C4-2B (cell line): Measurements from ENCODE around the gene CNTFR.

Experiments
- H3K27ac ChIP-seq: fragments of 450-650 bp; 2 replicates; pipeline ENCODE4 v1.5.1; 2017
- CTCF ChIP-seq: fragments of 450-650 bp; conservative IDR thresholded peaks from 2 replicates; pipeline ENCODE4 v1.5.1; 2017; ENCODE audit warnings: mild to moderate bottlenecking
- ZFX ChIP-seq: fragments of 450-650 bp; IDR thresholded peaks from 2 replicates; pipeline ENCODE4 v1.6.1; 2017

The CNTFR gene

DNA sequence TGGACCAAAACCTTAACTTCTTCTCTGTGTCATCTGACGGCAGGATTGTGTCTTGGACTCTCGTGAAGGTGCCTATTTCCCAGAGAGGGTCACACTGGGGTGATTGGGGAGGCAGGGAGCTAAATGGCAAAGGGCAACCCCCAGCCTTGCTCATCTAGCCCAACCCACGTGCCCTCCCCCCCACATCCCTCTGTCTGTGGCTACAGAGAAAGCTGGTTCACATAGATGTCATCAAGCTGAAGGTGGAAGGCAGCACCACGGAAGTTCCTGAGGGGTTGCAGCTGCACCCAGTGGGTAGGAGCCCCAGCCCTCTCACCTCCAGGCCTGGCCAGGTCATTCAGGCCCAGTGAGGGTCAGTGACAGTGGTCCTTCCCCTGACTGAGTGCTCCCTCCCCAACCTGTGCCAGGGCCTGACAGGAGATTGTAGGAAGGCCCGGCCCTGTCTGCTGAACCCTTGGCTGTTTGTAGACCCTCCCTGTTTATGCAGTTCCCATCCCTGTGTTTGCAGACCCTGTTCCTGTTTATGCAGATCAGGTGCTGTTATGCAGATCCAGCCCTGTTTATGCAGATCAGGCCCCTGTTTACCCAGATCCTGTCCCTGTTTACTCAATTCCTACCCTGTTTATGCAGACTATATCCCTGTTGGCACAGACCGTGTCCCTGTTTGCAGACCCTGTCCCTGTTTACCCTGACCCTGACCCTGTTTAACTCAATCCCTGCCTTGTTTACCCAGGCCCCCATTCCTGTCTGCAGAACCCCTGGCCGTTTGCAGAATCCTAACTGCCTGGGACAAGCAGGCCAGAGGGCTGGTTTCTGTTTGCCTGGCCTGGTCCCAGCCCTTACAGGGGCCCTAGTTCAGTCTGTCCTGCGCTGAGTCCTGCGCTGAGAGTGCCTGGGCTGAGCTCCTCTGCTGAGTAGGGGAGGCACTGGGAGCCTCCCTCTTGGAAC lies 77.1 kb downstream of the CNTFR start:
- peak overlapping the region; percentile 21 for H3K27ac ChIP-seq
- TF ChIP-seq CTCF (no peak), ZFX (no peak)

- H3K27ac ChIP-seq = peak overlapping the region; percentile 30
- TF ChIP-seq CTCF = no peak
- no peak for TF ChIP-seq ZFX
Measured at GRCh38 chr9:34510497-34511468, 78.7 kb downstream of the CNTFR start.

DNA sequence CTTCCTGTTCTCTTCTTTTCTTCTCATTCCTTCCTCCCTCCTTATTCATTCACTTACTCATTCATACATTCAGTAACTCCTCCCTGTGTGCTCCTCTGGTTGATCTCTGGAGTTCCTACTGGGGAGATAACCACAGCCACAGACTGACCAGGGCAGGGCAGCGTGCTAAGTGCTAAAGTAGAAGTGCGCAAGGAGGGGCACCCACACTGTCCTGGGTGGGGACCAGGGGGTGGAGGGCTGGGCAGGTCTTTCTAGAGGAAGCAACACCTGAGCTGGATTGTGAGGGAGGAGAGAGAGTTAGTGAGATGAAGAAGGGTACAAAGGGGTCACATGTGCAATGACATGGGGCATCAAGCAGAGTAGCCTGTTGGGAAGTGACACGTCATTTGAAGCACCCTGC lies 80.6 kb downstream of the CNTFR start:
- TF ChIP-seq ZFX = no peak
- TF ChIP-seq CTCF = no peak
- H3K27ac ChIP-seq = no peak overlapping the region

DNA sequence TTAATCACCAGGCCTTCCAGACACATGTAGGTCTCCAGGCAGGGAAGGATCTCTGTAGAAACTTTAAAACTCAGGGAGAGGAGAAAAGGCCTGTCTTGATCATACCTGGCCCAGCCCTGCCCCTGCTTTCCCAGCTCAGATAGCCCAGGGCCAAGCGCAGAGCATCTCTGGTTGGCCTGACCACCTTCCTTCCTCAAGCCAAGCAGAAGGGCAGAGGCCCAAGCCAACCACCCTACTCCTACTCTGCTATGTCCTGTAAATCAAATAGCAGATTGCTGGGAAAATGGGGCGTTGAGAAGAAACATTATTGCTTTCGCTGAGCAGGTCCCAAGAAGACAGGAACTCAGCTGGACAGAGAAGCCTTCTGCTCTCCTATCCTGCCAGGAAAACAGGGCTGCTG lies 81.1 kb downstream of the CNTFR start:
- no peak overlapping the region for H3K27ac ChIP-seq

DNA sequence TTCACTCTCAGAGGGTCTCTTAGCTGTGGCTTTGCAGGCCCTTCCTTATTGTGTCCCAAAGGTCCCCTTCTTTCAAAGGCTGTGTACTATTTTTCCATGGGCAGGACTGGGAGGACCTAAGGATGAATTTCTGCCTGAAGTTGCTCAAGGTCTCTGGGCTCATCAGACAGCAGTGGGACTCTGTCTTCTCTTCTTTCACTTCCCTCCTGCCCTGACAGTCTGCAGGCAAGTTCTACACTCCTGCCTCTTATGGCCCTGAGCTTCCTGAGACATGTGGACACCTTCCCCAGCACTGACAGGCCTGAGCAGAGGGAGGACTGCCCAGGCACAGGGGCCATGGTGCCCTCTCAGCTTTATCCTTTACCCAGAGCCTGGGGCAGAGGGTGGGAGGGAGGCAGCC lies 81.6 kb downstream of the CNTFR start:
- no peak overlapping the region for H3K27ac ChIP-seq
- TF ChIP-seq ZFX (no peak), CTCF (no peak)

More for the DNA sequence above, 81.1 kb downstream of the CNTFR start:
- TF ChIP-seq CTCF (no peak), ZFX (no peak)

- TF ChIP-seq ZFX (no peak), CTCF (no peak)
- H3K27ac ChIP-seq = no peak overlapping the region
Measured at GRCh38 chr9:34507556-34507955, 82.0 kb downstream of the CNTFR start.
